Fibroblast of pulmonary artery (primary cell): ENCODE data around the gene DAGLB.

Experiments
- DNase-seq: peaks from one replicate; pipeline ENCODE4 v3.0.0-alpha.2; 2010; ENCODE audit warnings: low read depth
- H3K4me3 ChIP-seq: replicated peaks from 2 replicates; pipeline ENCODE4 v1.5.1; 2011; ENCODE audit warnings: low read depth, mild to moderate bottlenecking, control low read depth, low read length, moderate library complexity
- CTCF ChIP-seq: IDR thresholded peaks from 2 replicates; pipeline ENCODE4 v1.5.1; 2011; ENCODE audit warnings: mild to moderate bottlenecking, control low read depth, low read length, inconsistent platforms; ENCODE audit errors: missing control alignments

The DAGLB gene

DNA sequence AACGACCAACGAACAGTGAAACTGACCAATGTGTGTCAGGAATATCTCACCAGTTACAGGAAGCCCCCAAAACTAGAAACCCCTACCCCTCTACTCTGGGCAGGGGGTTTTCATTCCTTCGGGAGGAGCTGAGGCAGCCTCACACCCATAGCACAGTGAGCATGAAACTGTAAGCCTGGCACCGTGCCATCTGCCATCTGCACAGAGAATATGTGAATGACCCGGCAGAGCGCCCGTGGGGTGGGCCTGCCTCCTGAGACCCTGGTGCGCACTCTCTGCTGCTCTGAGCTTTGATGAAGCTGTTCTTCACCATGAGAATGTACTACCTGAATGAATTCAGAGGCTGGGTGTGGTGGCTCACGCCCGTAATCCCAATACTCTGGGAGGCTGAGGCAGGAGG lies 27.1 kb downstream of the DAGLB start:
- no peak for DNase-seq
- no peak for TF ChIP-seq CTCF
- H3K4me3 ChIP-seq = no peak overlapping the region

DNA sequence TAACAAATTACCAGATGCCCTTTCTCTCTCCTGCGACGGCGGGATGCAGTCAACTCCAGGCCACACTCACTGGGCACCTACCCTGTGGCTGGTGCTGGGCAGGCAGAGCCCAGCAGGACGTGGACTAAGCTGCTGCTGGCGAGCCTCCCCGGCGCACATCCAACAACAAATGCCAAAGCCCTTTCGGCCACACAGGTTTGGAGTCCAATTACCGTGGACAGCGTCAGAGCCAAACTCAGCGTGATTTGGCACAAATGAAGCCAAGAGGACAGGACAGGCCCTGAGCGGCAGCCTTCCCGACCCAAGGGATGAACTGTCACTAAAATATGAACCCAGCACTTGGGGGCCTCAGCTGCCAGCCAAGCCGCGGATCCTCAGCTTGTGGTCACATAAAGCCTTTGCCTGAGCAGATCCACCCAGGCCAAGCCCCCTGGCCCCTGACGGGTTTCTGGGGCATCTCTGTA lies 28.4 kb downstream of the DAGLB start:
- DNase-seq = no peak
- TF ChIP-seq CTCF = no peak
- H3K4me3 ChIP-seq = no peak overlapping the region

GRCh38 chr7:6417408-6417807 lies 30.3 kb downstream of the DAGLB start:
- no peak for TF ChIP-seq CTCF

GRCh38 chr7:6416516-6417145 lies 31.1 kb downstream of the DAGLB start:
- no peak overlapping the region for H3K4me3 ChIP-seq
- no peak for DNase-seq
- no peak for TF ChIP-seq CTCF

More at GRCh38 chr7:6417408-6417807, 30.3 kb downstream of the DAGLB start:
- H3K4me3 ChIP-seq = no peak overlapping the region
- DNase-seq = no peak

DNA sequence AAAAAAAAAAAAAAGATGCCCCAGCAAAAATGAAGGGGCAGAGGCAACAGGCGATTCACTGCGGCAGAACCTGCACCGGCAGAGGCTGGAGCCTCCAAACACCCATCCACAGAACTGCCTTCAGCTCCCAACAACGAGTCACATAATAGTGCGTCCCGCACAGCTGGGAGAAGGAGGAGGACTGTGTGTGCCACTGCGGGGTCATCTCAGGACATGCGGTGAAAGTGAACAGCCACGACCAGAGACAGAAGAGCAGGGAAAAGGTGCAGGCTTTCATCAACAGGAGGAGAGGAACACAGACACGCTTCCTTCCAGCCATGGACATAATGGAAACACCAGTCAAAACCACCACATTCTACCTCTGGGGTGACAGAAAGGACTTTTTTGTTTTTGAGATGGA lies 34.1 kb downstream of the DAGLB start:
- no peak for TF ChIP-seq CTCF
- no peak overlapping the region for H3K4me3 ChIP-seq
- no peak for DNase-seq

DNA sequence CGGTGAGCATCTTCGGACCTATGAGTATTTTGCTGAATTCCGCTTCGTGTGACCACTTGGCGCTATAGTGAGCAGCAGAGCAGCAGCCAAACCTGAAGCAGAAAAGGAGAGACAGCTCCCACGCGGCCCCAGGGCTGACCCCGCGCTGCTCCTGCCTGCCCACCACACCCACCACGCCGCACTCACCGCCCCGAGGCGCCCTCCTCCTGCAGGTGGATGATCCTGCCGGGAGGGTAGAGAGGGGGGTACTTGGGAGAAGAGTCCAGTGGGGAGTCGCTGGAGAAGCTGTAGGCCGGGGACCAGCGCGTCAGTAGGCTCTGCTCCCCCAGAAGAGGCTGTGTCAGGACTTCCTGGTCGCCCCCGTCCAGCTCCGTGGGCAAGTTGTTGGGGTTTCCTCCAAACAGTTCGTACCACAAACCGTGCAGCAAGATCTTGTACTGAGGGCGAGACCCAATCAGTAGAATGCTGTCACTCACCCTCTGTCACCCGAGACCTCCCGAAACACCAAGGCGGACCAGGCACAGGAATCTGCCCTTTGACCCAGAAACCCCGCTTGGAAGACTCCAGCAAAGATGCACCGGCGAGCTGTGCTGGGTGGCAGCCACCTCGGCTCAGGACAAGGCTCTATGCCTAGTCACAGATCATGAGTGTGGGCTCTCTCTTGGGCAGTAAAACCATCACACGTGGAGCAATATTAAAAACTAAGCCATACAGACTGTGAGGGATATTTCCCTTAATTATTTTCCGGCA lies 37.6 kb downstream of the DAGLB start:
- no peak overlapping the region for H3K4me3 ChIP-seq
- TF ChIP-seq CTCF = no peak
- DNase-seq = no peak
